ENCODE results near the gene PGRMC2.
"Not testable (repeated sequence)": the region's sequence is repeated elsewhere in the genome, so short reads cannot be mapped to it uniquely, and the experiment has no call there.

PGRMC2 gene

DNA sequence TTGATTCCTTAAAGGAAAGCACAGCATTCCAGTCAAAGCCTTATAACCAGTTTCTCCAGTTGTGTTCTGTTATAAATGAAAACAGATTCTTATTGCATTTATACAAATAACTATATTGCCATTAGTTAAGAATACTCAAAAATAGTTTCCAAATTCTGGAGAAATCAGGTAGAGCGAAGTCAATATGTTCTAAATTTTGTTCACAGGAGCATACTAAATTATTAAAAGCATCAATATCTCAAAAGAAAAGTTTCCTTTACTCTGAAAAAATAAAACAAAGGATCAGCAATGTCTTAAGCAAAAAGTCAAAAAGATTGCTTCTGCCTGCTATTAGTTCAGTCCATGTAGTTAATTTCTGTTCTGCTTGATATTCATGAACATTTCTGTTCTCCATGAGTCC, 39.7 kb downstream of the PGRMC2 start:
- no peaks in the 10 kb centered on the region for H3K79me2 ChIP-seq (ENCODE audit: control insufficient read depth, low read length)
- no peaks in the 10 kb centered on the region for H4K20me1 ChIP-seq (ENCODE audit: control insufficient read depth, insufficient read depth, low read depth, low read length)
- H3K9me3 ChIP-seq (ENCODE audit: control insufficient read depth, insufficient read depth, low read length) = peaks cover 9% of the 10 kb centered on the region
- H3K9me2 ChIP-seq (replicated peaks; ENCODE audit: control insufficient read depth, low read length) = no peaks in the 10 kb centered on the region
- no peak overlapping the region for H3K4me3 ChIP-seq (ENCODE audit: low read length)
- no peak overlapping the region for H3K4me2 ChIP-seq (ENCODE audit: low read length)
- H3F3A ChIP-seq (ENCODE audit: control insufficient read depth, insufficient read depth) = no peaks in the 10 kb centered on the region
- TF ChIP-seq EZH2phosphoT487 (IDR thresholded peaks at IDR 0.05; ENCODE audit: borderline replicate concordance, low read length) = no peak
- TF ChIP-seq, protein P1, sequence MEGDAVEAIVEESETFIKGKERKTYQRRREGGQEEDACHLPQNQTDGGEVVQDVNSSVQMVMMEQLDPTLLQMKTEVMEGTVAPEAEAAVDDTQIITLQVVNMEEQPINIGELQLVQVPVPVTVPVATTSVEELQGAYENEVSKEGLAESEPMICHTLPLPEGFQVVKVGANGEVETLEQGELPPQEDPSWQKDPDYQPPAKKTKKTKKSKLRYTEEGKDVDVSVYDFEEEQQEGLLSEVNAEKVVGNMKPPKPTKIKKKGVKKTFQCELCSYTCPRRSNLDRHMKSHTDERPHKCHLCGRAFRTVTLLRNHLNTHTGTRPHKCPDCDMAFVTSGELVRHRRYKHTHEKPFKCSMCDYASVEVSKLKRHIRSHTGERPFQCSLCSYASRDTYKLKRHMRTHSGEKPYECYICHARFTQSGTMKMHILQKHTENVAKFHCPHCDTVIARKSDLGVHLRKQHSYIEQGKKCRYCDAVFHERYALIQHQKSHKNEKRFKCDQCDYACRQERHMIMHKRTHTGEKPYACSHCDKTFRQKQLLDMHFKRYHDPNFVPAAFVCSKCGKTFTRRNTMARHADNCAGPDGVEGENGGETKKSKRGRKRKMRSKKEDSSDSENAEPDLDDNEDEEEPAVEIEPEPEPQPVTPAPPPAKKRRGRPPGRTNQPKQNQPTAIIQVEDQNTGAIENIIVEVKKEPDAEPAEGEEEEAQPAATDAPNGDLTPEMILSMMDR (IDR thresholded peaks at IDR 0.05; ENCODE audit: low read depth, low read length, poor library complexity, severe bottlenecking) = no peak
- H3K27ac ChIP-seq (ENCODE audit: low read depth, low read length) = no peak overlapping the region
- H3K36me3 ChIP-seq (ENCODE audit: control insufficient read depth, low read length) = no peaks in the 10 kb centered on the region
- H3K27me3 ChIP-seq (ENCODE audit: control insufficient read depth, low read length) = no peaks in the 10 kb centered on the region
- no peaks in the 10 kb centered on the region for H3K4me1 ChIP-seq (ENCODE audit: control insufficient read depth, low read length)

DNA sequence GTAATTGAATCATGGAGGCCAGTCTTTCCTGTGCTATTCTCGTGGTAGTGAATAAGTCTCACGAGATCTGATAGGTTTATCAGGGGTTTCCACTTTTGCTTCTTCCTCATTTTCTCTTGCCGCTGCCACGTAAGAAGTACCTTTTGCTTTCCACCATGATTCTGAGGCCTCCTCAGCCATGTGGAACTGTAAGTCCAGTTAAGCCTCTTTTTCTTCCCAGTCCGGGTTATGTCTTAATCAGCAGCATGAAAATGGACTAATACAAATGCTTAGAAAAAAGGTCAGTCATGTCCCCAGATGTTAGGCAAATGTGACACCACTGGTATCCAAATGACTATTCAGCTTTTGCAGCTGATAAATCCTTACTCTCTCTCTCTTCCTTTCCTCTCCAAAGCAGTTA, 42.2 kb downstream of the PGRMC2 start:
- not testable (repeated sequence) for H3F3A ChIP-seq (ENCODE audit: control insufficient read depth, insufficient read depth); H3K27ac ChIP-seq (ENCODE audit: low read depth, low read length); H3K4me2 ChIP-seq (ENCODE audit: low read length); H3K4me1 ChIP-seq (ENCODE audit: control insufficient read depth, low read length); H3K36me3 ChIP-seq (ENCODE audit: control insufficient read depth, low read length); H3K9me3 ChIP-seq (ENCODE audit: control insufficient read depth, insufficient read depth, low read length); H3K9me2 ChIP-seq (replicated peaks; ENCODE audit: control insufficient read depth, low read length); H3K4me3 ChIP-seq (ENCODE audit: low read length); H3K79me2 ChIP-seq (ENCODE audit: control insufficient read depth, low read length); H3K27me3 ChIP-seq (ENCODE audit: control insufficient read depth, low read length); H4K20me1 ChIP-seq (ENCODE audit: control insufficient read depth, insufficient read depth, low read depth, low read length)

DNA sequence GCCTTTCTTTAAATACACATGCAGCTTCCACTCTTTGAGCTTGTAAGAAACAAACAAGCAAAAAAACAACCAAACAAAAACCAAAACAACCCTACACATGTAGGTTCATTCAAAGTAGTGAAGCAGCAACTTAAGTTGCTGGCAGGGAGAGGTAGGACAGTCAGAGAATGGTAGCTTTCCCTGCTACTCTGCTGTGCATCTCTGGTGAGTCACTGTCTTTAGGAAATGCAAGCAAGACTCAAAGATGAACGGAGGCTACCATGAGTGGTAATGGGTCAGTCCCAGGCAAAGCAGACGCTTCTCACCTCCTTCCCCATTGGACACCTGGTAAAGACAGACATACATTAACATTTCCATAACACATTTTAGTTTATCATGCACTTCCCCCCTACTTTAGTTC, 43.2 kb downstream of the PGRMC2 start:
- no peaks in the 10 kb centered on the region for H3F3A ChIP-seq (ENCODE audit: control insufficient read depth, insufficient read depth)
- H4K20me1 ChIP-seq (ENCODE audit: control insufficient read depth, insufficient read depth, low read depth, low read length) = no peaks in the 10 kb centered on the region
- no peaks in the 10 kb centered on the region for H3K27me3 ChIP-seq (ENCODE audit: control insufficient read depth, low read length)
- no peaks in the 10 kb centered on the region for H3K9me2 ChIP-seq (replicated peaks; ENCODE audit: control insufficient read depth, low read length)
- H3K4me2 ChIP-seq (ENCODE audit: low read length) = no peak overlapping the region
- no peaks in the 10 kb centered on the region for H3K36me3 ChIP-seq (ENCODE audit: control insufficient read depth, low read length)
- TF ChIP-seq EZH2phosphoT487 (IDR thresholded peaks at IDR 0.05; ENCODE audit: borderline replicate concordance, low read length) = no peak
- TF ChIP-seq, protein P1 (IDR thresholded peaks at IDR 0.05; ENCODE audit: low read depth, low read length, poor library complexity, severe bottlenecking) = no peak
- no peak overlapping the region for H3K4me3 ChIP-seq (ENCODE audit: low read length)
- peaks cover 4% of the 10 kb centered on the region for H3K9me3 ChIP-seq (ENCODE audit: control insufficient read depth, insufficient read depth, low read length)
- H3K79me2 ChIP-seq (ENCODE audit: control insufficient read depth, low read length) = no peaks in the 10 kb centered on the region
- H3K27ac ChIP-seq (ENCODE audit: low read depth, low read length) = no peak overlapping the region
- H3K4me1 ChIP-seq (ENCODE audit: control insufficient read depth, low read length) = no peaks in the 10 kb centered on the region

DNA sequence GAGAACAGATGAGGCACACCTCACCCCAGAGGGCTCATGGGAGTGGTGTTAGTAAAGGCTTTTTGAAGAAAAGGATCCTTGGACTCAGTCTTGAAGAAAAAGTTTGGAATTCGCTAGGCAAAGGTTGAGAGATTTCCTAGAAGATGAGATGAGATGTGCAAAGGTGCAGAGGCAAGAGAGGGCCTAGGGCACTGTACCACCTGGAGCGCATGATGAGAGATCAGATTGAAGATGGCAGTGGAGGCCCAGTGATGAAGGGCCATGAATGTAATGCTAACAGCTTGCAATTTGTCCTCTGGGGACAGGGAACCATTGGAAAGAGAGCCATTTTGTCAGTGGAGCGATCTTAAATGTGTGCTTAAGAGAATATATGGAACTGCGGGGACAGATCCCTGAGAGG, 45.0 kb downstream of the PGRMC2 start:
- H3K9me2 ChIP-seq (replicated peaks; ENCODE audit: control insufficient read depth, low read length) = no peaks in the 10 kb centered on the region
- H3K27me3 ChIP-seq (ENCODE audit: control insufficient read depth, low read length) = no peaks in the 10 kb centered on the region
- H3K9me3 ChIP-seq (ENCODE audit: control insufficient read depth, insufficient read depth, low read length) = no peaks in the 10 kb centered on the region; the same call in 1 of the 2 replicates
- TF ChIP-seq EZH2phosphoT487 (IDR thresholded peaks at IDR 0.05; ENCODE audit: borderline replicate concordance, low read length) = no peak
- TF ChIP-seq, protein P1 (IDR thresholded peaks at IDR 0.05; ENCODE audit: low read depth, low read length, poor library complexity, severe bottlenecking) = no peak
- no peak overlapping the region for H3K27ac ChIP-seq (ENCODE audit: low read depth, low read length)
- no peak overlapping the region for H3K4me3 ChIP-seq (ENCODE audit: low read length)
- H4K20me1 ChIP-seq (ENCODE audit: control insufficient read depth, insufficient read depth, low read depth, low read length) = no peaks in the 10 kb centered on the region
- no peaks in the 10 kb centered on the region for H3F3A ChIP-seq (ENCODE audit: control insufficient read depth, insufficient read depth)
- no peaks in the 10 kb centered on the region for H3K36me3 ChIP-seq (ENCODE audit: control insufficient read depth, low read length)
- no peak overlapping the region for H3K4me2 ChIP-seq (ENCODE audit: low read length)
- H3K79me2 ChIP-seq (ENCODE audit: control insufficient read depth, low read length) = no peaks in the 10 kb centered on the region
- no peaks in the 10 kb centered on the region for H3K4me1 ChIP-seq (ENCODE audit: control insufficient read depth, low read length)
